ENCODE results near the gene PTRH1. TPM values are rescaled to one million over a fixed set of nuclear protein-coding genes. Genes with fewer than 3 reads are reported as not detected.

PTRH1 gene
- total and polyA plus RNA-seq, 2 of the 13 experiments (the other 11 are each of a cell fraction or from before 2014, with no cell fraction given), result 4.0 to 10.4 TPM

DNA sequence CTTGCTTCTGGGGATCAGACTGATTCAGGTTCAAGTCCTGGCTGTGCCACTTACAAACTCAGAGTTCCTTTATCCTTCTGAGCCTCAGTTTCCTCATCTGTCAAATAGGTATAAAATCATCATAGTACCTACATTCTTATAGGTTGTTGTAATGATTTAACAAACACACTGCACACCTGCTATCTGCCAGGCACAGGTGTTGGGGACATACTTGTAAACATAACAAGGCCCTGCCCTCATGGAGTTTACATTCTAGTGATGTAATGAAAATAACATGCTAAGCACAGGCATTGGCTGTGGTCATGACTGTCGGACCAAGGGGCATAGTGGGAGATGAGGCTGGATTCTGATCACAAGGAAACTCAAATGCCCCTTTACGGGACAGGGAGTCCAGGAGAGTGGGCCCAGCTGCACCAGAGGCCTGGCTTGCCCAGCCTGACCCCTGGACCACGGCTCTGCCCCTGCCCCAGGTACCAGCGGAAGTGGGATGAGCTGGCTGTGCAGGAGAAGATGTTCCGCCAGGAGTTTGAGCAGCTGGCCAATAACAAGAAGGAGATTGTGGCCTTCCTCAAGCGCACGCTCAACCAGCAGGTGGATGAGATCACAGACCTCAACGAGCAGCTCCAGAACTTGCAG lies 6.4 kb downstream of the PTRH1 start:
- 83% methylated on average over 6 of the region's 8 CpGs for WGBS (ENCODE audit: low lambda C conversion rate)
- in situ Hi-C loops (cut with HindIII; ENCODE audit: extremely low pct_ligation_motif_present, low pct_unique_long_range_greater_than_20kb), result no loop called here
- TF ChIP-seq ZNF264 (CRISPR knock-in tag; IDR thresholded peaks at IDR 0.05) (no peak), KMT2B (CRISPR knock-in tag; IDR thresholded peaks at IDR 0.05) (no peak), ZNF761 (CRISPR knock-in tag; conservative IDR thresholded peaks at IDR 0.05) (no peak), ZNF296 (CRISPR knock-in tag; conservative IDR thresholded peaks at IDR 0.05) (no peak), ZNF44 (CRISPR knock-in tag; IDR thresholded peaks at IDR 0.05) (no peak), BHLHE40 (IDR thresholded peaks at IDR 0.05; ENCODE audit: low read length) (no peak), ZNF567 (CRISPR knock-in tag; IDR thresholded peaks at IDR 0.05; ENCODE audit: borderline replicate concordance) (no peak), HOXA3 (CRISPR knock-in tag; IDR thresholded peaks at IDR 0.05) (no peak), ZSCAN25 (CRISPR knock-in tag; IDR thresholded peaks at IDR 0.05) (no peak)
- TF ChIP-seq, protein P1, sequence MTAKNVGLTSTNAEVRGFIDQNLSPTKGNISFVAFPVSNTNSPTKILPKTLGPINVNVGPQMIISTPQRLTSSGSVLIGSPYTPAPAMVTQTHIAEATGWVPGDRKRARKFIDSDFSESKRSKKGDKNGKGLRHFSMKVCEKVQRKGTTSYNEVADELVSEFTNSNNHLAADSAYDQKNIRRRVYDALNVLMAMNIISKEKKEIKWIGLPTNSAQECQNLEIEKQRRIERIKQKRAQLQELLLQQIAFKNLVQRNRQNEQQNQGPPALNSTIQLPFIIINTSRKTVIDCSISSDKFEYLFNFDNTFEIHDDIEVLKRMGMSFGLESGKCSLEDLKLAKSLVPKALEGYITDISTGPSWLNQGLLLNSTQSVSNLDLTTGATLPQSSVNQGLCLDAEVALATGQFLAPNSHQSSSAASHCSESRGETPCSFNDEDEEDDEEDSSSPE (CRISPR knock-in tag; IDR thresholded peaks at IDR 0.05), result no peak
- TF ChIP-seq, protein P2, sequence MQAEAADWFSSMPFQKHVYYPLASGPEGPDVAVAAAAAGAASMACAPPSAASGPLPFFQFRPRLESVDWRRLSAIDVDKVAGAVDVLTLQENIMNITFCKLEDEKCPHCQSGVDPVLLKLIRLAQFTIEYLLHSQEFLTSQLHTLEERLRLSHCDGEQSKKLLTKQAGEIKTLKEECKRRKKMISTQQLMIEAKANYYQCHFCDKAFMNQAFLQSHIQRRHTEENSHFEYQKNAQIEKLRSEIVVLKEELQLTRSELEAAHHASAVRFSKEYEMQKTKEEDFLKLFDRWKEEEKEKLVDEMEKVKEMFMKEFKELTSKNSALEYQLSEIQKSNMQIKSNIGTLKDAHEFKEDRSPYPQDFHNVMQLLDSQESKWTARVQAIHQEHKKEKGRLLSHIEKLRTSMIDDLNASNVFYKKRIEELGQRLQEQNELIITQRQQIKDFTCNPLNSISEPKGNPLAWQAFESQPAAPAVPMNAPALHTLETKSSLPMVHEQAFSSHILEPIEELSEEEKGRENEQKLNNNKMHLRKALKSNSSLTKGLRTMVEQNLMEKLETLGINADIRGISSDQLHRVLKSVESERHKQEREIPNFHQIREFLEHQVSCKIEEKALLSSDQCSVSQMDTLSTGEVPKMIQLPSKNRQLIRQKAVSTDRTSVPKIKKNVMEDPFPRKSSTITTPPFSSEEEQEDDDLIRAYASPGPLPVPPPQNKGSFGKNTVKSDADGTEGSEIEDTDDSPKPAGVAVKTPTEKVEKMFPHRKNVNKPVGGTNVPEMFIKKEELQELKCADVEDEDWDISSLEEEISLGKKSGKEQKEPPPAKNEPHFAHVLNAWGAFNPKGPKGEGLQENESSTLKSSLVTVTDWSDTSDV (CRISPR knock-in tag; IDR thresholded peaks at IDR 0.05), result no peak
- TF ChIP-seq, protein P3, sequence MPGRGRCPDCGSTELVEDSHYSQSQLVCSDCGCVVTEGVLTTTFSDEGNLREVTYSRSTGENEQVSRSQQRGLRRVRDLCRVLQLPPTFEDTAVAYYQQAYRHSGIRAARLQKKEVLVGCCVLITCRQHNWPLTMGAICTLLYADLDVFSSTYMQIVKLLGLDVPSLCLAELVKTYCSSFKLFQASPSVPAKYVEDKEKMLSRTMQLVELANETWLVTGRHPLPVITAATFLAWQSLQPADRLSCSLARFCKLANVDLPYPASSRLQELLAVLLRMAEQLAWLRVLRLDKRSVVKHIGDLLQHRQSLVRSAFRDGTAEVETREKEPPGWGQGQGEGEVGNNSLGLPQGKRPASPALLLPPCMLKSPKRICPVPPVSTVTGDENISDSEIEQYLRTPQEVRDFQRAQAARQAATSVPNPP (CRISPR knock-in tag; IDR thresholded peaks at IDR 0.05), result no peak
- TF ChIP-seq, protein P4, sequence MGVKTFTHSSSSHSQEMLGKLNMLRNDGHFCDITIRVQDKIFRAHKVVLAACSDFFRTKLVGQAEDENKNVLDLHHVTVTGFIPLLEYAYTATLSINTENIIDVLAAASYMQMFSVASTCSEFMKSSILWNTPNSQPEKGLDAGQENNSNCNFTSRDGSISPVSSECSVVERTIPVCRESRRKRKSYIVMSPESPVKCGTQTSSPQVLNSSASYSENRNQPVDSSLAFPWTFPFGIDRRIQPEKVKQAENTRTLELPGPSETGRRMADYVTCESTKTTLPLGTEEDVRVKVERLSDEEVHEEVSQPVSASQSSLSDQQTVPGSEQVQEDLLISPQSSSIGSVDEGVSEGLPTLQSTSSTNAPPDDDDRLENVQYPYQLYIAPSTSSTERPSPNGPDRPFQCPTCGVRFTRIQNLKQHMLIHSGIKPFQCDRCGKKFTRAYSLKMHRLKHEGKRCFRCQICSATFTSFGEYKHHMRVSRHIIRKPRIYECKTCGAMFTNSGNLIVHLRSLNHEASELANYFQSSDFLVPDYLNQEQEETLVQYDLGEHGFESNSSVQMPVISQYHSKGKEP (CRISPR knock-in tag; IDR thresholded peaks at IDR 0.05), result no peak
- TF ChIP-seq, protein P5, sequence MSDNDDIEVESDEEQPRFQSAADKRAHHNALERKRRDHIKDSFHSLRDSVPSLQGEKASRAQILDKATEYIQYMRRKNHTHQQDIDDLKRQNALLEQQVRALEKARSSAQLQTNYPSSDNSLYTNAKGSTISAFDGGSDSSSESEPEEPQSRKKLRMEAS (IDR thresholded peaks at IDR 0.05), result no peak
- TF ChIP-seq, protein P6, sequence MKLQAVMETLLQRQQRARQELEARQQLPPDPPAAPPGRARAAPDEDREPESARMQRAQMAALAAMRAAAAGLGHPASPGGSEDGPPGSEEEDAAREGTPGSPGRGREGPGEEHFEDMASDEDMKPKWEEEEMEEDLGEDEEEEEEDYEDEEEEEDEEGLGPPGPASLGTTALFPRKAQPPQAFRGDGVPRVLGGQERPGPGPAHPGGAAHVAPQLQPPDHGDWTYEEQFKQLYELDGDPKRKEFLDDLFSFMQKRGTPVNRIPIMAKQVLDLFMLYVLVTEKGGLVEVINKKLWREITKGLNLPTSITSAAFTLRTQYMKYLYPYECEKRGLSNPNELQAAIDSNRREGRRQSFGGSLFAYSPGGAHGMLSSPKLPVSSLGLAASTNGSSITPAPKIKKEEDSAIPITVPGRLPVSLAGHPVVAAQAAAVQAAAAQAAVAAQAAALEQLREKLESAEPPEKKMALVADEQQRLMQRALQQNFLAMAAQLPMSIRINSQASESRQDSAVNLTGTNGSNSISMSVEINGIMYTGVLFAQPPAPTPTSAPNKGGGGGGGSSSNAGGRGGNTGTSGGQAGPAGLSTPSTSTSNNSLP (IDR thresholded peaks at IDR 0.05; ENCODE audit: low read depth, low read length), result no peak
- TF ChIP-seq, protein P7, sequence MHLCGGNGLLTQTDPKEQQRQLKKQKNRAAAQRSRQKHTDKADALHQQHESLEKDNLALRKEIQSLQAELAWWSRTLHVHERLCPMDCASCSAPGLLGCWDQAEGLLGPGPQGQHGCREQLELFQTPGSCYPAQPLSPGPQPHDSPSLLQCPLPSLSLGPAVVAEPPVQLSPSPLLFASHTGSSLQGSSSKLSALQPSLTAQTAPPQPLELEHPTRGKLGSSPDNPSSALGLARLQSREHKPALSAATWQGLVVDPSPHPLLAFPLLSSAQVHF (CRISPR knock-in tag; IDR thresholded peaks at IDR 0.05), result no peak

More for the DNA sequence above, 6.4 kb downstream of the PTRH1 start:
- POLR2A ChIA-PET, result no interaction called here
- ATAC-seq, result no peak
- H3K9ac ChIP-seq (ENCODE audit: insufficient read depth, low read depth, low read length), result no peak overlapping the region
- FAIRE-seq, result no peak
- no TSS peak for BruUV-seq (replicated peaks)
- CTCF ChIA-PET (ENCODE audit: low intra/inter-chr PET ratio, low total read pairs), result no interaction called here
- DNase-seq (ENCODE audit: low spot score), result no peak
- peaks cover 3 to 9% of the 10 kb centered on the region in 2 experiments; a peak in 2 of 5 replicates for H3K27me3 ChIP-seq (ENCODE audit: control insufficient read depth in 1 of 2, insufficient read depth in 2 of 2, low read length in 2 of 2)
- H4K20me1 ChIP-seq (ENCODE audit: insufficient read depth, low read length), result no peaks in the 10 kb centered on the region; the same call in 1 of the 2 replicates
- peaks cover 28% of the 10 kb centered on the region for H3K4me1 ChIP-seq (ENCODE audit: insufficient read depth, low read length)
- no peak overlapping the region for H2AFZ ChIP-seq (ENCODE audit: low read length)
- no peaks in the 10 kb centered on the region for H3K36me3 ChIP-seq (replicated peaks in 1 of 2; ENCODE audit: control insufficient read depth in 1 of 2, insufficient read depth in 2 of 2, low read length in 2 of 2)
- no peak overlapping the region for H3K4me2 ChIP-seq (ENCODE audit: low read depth, low read length)
- H3K9me3 ChIP-seq (ENCODE audit: low read length), result no peaks in the 10 kb centered on the region
- no peaks in the 10 kb centered on the region for H3K79me2 ChIP-seq (ENCODE audit: insufficient read depth, low read length)
- intact Hi-C loops (cut with micrococcal nuclease; ENCODE audit: unreplicated experiment), result no loop called here
- H3K27ac ChIP-seq (ENCODE audit: extremely low read length, insufficient read depth, low read length), result no peak overlapping the region
- no peak overlapping the region for H3K4me3 ChIP-seq (replicated peaks in 1 of 3; ENCODE audit: insufficient read depth in 1 of 3, low read depth in 2 of 3, low read length in 3 of 3)
